Heart left ventricle (tissue), 16 donors: Measurements from ENCODE around the gene RAD50. TPM values are rescaled to one million over a fixed set of nuclear protein-coding genes. Genes with fewer than 3 reads are reported as not detected.

Source experiments
- ATAC-seq, 4 donors: fragments of 200-7000 bp; cut with Tn5 transposase; one replicate each; pipeline ENCODE4 v1.9.1; 2020 to 2022; ENCODE audit warnings: moderate library complexity in 4 of 4, mild to moderate bottlenecking in 3 of 4, moderate number of reproducible peaks in 1 of 4
- DNase-seq, 5 donors: peaks; one replicate each; pipeline ENCODE4 v3.0.0-alpha.2; 2020
- H3K27ac ChIP-seq, 12 donors: fragments of 200-600 bp; sonication (generic) in 4 of 12; one replicate each; pipeline versions ENCODE4 v1.5.0 to v1.8.0; 2016 to 2022; ENCODE audit warnings: mild to moderate bottlenecking in 2 of 12
- H3K27me3 ChIP-seq, 9 donors: fragments of 200-600 bp; sonication (generic) in 2 of 9; one replicate each; pipeline versions ENCODE4 v1.5.1 to v1.8.0; 2016 to 2022; ENCODE audit warnings: mild to moderate bottlenecking in 3 of 9
- H3K36me3 ChIP-seq, 9 donors: fragments of 200-600 bp; sonication (generic) in 2 of 9; one replicate each; pipeline versions ENCODE4 v1.5.0 to v1.8.0; 2018 to 2022; ENCODE audit warnings: mild to moderate bottlenecking in 2 of 9
- H3K4me1 ChIP-seq, 12 donors: fragments of 200-600 bp; sonication (generic) in 4 of 12; one replicate each; pipeline versions ENCODE4 v1.5.0 to v1.8.0; 2016 to 2022; ENCODE audit warnings: mild to moderate bottlenecking in 3 of 12
- H3K4me3 ChIP-seq, 12 donors: fragments of 200-600 bp; sonication (generic) in 4 of 12; one replicate each; pipeline versions ENCODE4 v1.5.0 to v1.8.0; 2017 to 2022; ENCODE audit warnings: mild to moderate bottlenecking in 9 of 12, moderate library complexity in 4 of 12
- H3K9me3 ChIP-seq, 12 donors: fragments of 200-600 bp; sonication (generic) in 4 of 12; one replicate each; pipeline versions ENCODE4 v1.5.0 to v1.8.0; 2016 to 2022; ENCODE audit warnings: mild to moderate bottlenecking in 1 of 12
- POLR2A ChIP-seq, 2 donors: fragments of 450-650 bp; IDR thresholded peaks; one replicate each; pipeline ENCODE4 v1.6.1; 2017; ENCODE audit warnings: antibody characterized with exemption in 2 of 2, mild to moderate bottlenecking in 2 of 2, moderate library complexity in 2 of 2
- WGBS, 4 donors: extraction: QIAGEN DNeasy Blood & Tissue Kit in 2 of 4; methylation state at CpG; one replicate each; pipeline versions ENCODE4 v1.1.5 to v1.1.7; 2013 to 2018; 5-methylcytosine and 5-hydroxymethylcytosine counted together
- intact Hi-C, 10 donors: fragments of 100-400 bp; cut with DNase I; formaldehyde crosslinking; loops; one replicate each; pipeline versions ENCODE4 v1.11.1 to v1.14.2; 2022
- polyA plus RNA-seq, 2 donors: library from polyadenylated mRNA; stranded (reverse); fragments of 200-250 nt; gene quantifications; one replicate each; pipeline ENCODE4 v1.2.3, GENCODE V29; 2013
- total RNA-seq, 9 donors: library from RNA; depleted of rRNA in 2 of 9; stranded (reverse); fragments of >200 nt in 2 of 9; fragmentation: NEBNext Ultra II Directional in 3 of 9; extraction: Animal tissue kit (Norgen Biotek cat#: 25700) in 3 of 9; gene quantifications; one replicate each; pipeline versions ENCODE4 v1.1.0 to v1.2.4, GENCODE V29; 2016 to 2023
- TF ChIP-seq, protein P1 (sequence below), 12 donors: fragments of 200-600 bp; sonication (generic) in 4 of 12; IDR thresholded peaks; one replicate each; pipeline versions ENCODE4 v1.5.0 to v1.8.0; 2018 to 2022; ENCODE audit warnings: antibody characterized with exemption in 12 of 12, mild to moderate bottlenecking in 5 of 12
- donor health status: ischemic (EF 13 %, LVEDD 7.1; RV severe dilation, severe dysfunction).
- donor health status: healthy with polysubstance abuse.
- donor health status: DM: no; HTN: yes; CAD: no.
- donor health status: DM: no; HTN: no; CAD: no.
- donor health status: ischemic (EF 25% LVEDD 6.9; RV normal size, moderate dysfunction).
- donor health status: ischemic (EF 25% LVEDD 5.7; RV mildly dilated, moderate dysfunction).
- donor health status: healthy.
- donor health status: DM: yes; HTN: yes; CAD: no.
- donor health status: ischemic (EF 35%, LVEDD 5.7; RV mildly dilated, moderate dysfunction).
- donor health status: nonischemic (EF 11% LVEDD 7.7; RV severe dilation, severe dysfunction).
- donor health status: DM: yes; HTN: yes; CAD: no.
- donor health status: PGD.
- donor health status: ischemic (EF 29% LVEDD 5.4; RV normal size, mild dysfunction).
- donor health status: nonischemic (EF 23%, LVEDD 6.1; RV moderate dilation, normal function).

The RAD50 gene
- total and polyA plus RNA-seq, 11 donors = 9.3 to 41.8 (median 32.1) TPM

DNA sequence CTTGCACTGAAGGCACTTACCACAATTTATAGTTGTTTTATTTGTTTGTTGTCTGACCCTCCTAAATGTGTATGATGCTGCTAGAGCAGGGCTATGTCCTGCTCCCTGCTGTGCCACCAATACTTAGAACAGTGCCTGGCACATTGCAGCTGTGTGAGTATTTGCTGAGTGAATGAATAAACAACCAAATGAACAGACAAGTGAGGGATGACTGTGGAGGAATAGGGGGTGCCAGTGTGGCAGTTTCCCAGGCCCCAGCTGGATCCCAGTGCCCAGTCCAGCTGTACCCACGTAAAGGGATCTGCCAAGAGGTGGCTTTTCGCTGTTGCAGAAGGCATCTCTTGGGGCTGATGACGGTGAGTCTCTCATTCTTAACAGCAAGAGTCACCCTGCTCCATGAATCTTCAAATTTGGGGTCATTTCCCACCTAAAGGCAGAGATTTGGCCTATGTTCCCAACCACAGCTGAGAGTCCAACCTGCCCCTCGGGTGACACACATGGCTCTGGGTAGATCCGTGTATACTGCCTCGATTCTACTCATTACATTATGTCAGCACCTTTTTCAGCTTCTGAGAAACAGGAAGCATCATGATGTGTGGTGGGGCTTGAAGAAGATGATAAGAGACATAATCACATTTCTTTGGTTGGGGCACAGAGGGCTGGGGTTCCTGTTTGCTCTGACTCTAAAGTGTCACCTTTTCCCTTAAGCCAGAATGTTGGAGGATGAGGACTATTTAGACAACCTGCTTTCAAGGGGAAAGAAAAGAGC lies 27.7 kb upstream of the RAD50 start:
- intact Hi-C loops = loop anchor here in 8 of 10 donors (5.0 to 10.0 kb wide), 5 partner anchors 186 to 296 kb away; partner anchors contain the start of gene SOWAHA (in 2 of the 8)

DNA sequence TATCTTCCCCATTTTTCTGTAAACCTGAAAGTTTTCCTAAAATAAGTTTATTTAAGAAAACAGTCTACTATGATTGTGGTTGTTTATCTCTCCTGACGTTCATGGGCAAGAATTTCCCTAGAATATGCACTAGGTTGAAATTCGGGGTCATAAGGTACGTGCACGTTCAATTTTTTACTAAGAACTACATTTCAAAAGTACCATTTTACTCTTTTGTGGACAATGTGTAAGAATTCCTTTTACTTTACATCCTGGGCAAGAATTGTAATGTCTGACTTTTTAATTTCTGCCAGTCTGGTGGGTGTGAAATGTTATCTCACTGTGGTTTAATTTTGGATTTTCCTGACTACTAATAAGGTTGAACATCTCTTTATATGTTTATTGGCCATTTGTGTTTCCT lies 25.8 kb upstream of the RAD50 start:
- Histone ChIP-seq H3K36me3 (no peaks in the 10 kb centered on the region), H3K27ac (no peak overlapping the region), H3K4me3 (no peak overlapping the region), H3K27me3 (no peaks in the 10 kb centered on the region), H3K9me3 (no peaks in the 10 kb centered on the region), H3K4me1 (peaks cover 0 to 6% (median 0%) of the 10 kb centered on the region in 12 donors)
- TF ChIP-seq POLR2A (IDR thresholded peaks at IDR 0.05) = no peak
- TF ChIP-seq, protein P1, sequence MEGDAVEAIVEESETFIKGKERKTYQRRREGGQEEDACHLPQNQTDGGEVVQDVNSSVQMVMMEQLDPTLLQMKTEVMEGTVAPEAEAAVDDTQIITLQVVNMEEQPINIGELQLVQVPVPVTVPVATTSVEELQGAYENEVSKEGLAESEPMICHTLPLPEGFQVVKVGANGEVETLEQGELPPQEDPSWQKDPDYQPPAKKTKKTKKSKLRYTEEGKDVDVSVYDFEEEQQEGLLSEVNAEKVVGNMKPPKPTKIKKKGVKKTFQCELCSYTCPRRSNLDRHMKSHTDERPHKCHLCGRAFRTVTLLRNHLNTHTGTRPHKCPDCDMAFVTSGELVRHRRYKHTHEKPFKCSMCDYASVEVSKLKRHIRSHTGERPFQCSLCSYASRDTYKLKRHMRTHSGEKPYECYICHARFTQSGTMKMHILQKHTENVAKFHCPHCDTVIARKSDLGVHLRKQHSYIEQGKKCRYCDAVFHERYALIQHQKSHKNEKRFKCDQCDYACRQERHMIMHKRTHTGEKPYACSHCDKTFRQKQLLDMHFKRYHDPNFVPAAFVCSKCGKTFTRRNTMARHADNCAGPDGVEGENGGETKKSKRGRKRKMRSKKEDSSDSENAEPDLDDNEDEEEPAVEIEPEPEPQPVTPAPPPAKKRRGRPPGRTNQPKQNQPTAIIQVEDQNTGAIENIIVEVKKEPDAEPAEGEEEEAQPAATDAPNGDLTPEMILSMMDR (IDR thresholded peaks at IDR 0.05) = no peak
- DNase-seq (no peak), ATAC-seq (no peak)
- 90 to 92% (median 91%) methylated on average over 4 of the region's 4 CpGs for WGBS, 4 donors
- intact Hi-C loops = loop anchor here in 2 of 10 donors (10.0 kb wide), 1 partner anchor 284 kb away; the partner anchor contains the start of gene SOWAHA (in 2 of the 2)

More for the DNA sequence above, 27.7 kb upstream of the RAD50 start:
- Histone ChIP-seq H3K4me1 (peaks cover 0 to 6% (median 0%) of the 10 kb centered on the region in 12 donors), H3K27ac (no peak overlapping the region), H3K27me3 (no peaks in the 10 kb centered on the region), H3K4me3 (no peak overlapping the region), H3K9me3 (no peaks in the 10 kb centered on the region), H3K36me3 (no peaks in the 10 kb centered on the region)
- WGBS, 4 donors = 70 to 77% (median 75%) methylated on average over 6 of the region's 6 CpGs
- ATAC-seq = no peak
- TF ChIP-seq, protein P1 (IDR thresholded peaks at IDR 0.05) = no peak
- TF ChIP-seq POLR2A (IDR thresholded peaks at IDR 0.05) = no peak
- no peak for DNase-seq

DNA sequence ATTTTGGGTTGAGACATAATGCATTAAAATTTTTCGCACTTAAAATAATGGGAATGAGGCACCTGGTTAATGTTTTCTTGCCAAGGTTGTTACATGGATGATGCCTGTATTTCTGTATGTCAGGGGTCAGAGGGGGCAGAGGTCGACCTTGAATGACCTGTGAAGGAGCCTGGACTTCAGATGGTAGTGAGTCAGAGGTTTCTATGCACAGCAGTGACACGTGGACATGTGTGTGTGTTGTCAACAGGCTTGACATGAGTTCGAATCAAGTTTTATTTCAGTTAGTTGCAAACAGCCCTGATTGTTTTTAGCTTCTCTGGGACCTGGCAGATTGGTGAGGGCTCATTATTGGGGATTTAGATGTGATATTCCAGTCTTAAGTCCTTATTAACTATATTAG lies 17.1 kb upstream of the RAD50 start:
- no peaks in the 10 kb centered on the region for H3K9me3 ChIP-seq
- no peak overlapping the region for H3K27ac ChIP-seq
- intact Hi-C loops = loop anchor here in 2 of 10 donors (10.0 kb wide), 1 partner anchor 275 kb away; the partner anchor contains the start of gene SOWAHA (in 2 of the 2)
- ATAC-seq (no peak), DNase-seq (no peak)
- 76 to 83% (median 81%) methylated on average over 4 of the region's 4 CpGs for WGBS, 4 donors
- no peaks in the 10 kb centered on the region for H3K4me1 ChIP-seq
- no peak overlapping the region for H3K4me3 ChIP-seq
- H3K27me3 ChIP-seq = no peaks in the 10 kb centered on the region
- no peak for TF ChIP-seq POLR2A (IDR thresholded peaks at IDR 0.05)
- no peaks in the 10 kb centered on the region for H3K36me3 ChIP-seq

DNA sequence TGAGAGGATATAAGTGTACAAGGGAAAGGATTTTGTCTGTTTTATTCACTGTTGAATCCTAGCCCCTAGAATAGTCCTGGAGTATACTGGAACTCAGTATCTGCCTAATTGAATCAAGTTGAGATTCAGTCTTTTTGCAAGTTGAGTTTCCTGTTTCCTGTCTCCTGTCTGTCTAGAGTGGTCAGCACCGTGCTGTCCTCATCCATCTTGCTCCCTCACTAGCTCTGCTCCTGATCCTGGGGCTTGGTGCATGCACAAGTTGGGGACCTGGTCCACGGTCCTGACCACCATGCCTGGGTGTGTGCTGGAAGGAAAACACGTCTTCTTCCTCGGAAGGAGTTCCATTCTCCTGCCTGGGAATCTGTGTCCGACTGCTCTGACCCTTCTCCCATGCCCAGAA lies 16.6 kb upstream of the RAD50 start:
- intact Hi-C loops = no loop called here
- H3K4me3 ChIP-seq = no peak overlapping the region
- H3K36me3 ChIP-seq = no peaks in the 10 kb centered on the region
- ATAC-seq = no peak
- H3K9me3 ChIP-seq = no peaks in the 10 kb centered on the region
- no peak overlapping the region for H3K27ac ChIP-seq
- 72 to 85% (median 77%) methylated on average over 5 of the region's 5 CpGs for WGBS, 4 donors
- no peak for DNase-seq
- TF ChIP-seq POLR2A (IDR thresholded peaks at IDR 0.05) = no peak
- TF ChIP-seq, protein P1 (IDR thresholded peaks at IDR 0.05) = no peak
- H3K4me1 ChIP-seq = no peaks in the 10 kb centered on the region
- no peaks in the 10 kb centered on the region for H3K27me3 ChIP-seq
